Hepatocyte (in vitro differentiated cells): Measurements from ENCODE around the gene PEX6.
A peak's percentile ranks its signal among the peaks of the same experiment; 100 is the strongest.

Experiments used
- CTCF ChIP-seq: fragments of 200-600 bp; sonication (generic); IDR thresholded peaks from 2 replicates; pipeline ENCODE4 v1.5.1; 2016; ENCODE audit warnings: antibody characterized with exemption, mild to moderate bottlenecking; ENCODE audit not compliant: poor library complexity
- EZH2 ChIP-seq: fragments of 200-600 bp; sonication (generic); IDR thresholded peaks from 2 replicates; pipeline ENCODE4 v1.6.1; 2016; ENCODE audit warnings: antibody characterized with exemption, mild to moderate bottlenecking, borderline replicate concordance
- EZH2phosphoT487 ChIP-seq: fragments of 200-600 bp; sonication (generic); IDR thresholded peaks from one replicate; pipeline ENCODE4 v1.6.1; 2018; ENCODE audit warnings: antibody characterized with exemption, mild to moderate bottlenecking, low read depth, moderate library complexity; ENCODE audit not compliant: unreplicated experiment, severe bottlenecking

- peak; percentile 30 for TF ChIP-seq CTCF
- no peak for TF ChIP-seq EZH2
- no peak for TF ChIP-seq EZH2phosphoT487
These were observed 15.0 kb downstream of the PEX6 start for GRCh38 chr6:42963855-42964605.
